H1 (cell line): Measurements from ENCODE around the gene SV2B. TPM values are rescaled to one million over a fixed set of nuclear protein-coding genes. Genes with fewer than 3 reads are reported as not detected.
"Not testable (repeated sequence)": the region's sequence is repeated elsewhere in the genome, so short reads cannot be mapped to it uniquely, and the experiment has no call there.

Source experiments
- CTCF ChIA-PET: fragments of 300-600 bp; sonication (Branson Sonifier 250); formaldehyde crosslinking; loops from one replicate; lab custom pipeline; 2021; ENCODE audit not compliant: partially characterized antibody; lab: Charles Lee
- POLR2A ChIA-PET: fragments of 300-600 bp; sonication (Branson Sonifier 250); formaldehyde crosslinking; loops from one replicate; lab custom pipeline; 2021; ENCODE audit warnings: inconsistent platforms; ENCODE audit not compliant: partially characterized antibody; lab: Charles Lee
- DNase-seq, 2 experiments: peaks; one replicate each; pipeline versions ENCODE4 v3.0.0 to v3.0.0-alpha.2; 2010 to 2022; ENCODE audit warnings: low spot score in 2 of 2, low read depth in 1 of 2, mixed read lengths in 1 of 2
- FAIRE-seq: peaks from 2 replicates; lab custom pipeline; 2011; peaks lifted over from hg19 to GRCh38; lab: Jason Lieb, UNC
- H2AFZ ChIP-seq: 2 replicates; pipeline ENCODE4 v1.8.1; 2012; ENCODE audit warnings: low read length, inconsistent platforms
- H2AK5ac ChIP-seq: 2 replicates; pipeline ENCODE4 v1.6.1; 2013; ENCODE audit warnings: low read depth, low read length
- H2BK120ac ChIP-seq: replicated peaks from 2 replicates; pipeline ENCODE3; 2013; ENCODE audit warnings: low read depth, low read length, inconsistent platforms
- H2BK12ac ChIP-seq: 2 replicates; pipeline ENCODE4 v1.6.1; 2013; ENCODE audit warnings: low read depth, low read length
- H2BK15ac ChIP-seq: 2 replicates; pipeline ENCODE4 v1.6.1; 2013; ENCODE audit warnings: low read length
- H2BK20ac ChIP-seq: 2 replicates; pipeline ENCODE4 v1.6.1; 2013; ENCODE audit warnings: low read length
- H2BK5ac ChIP-seq: 2 replicates; pipeline ENCODE4 v1.6.1; 2013; ENCODE audit warnings: low read depth, low read length
- H3K14ac ChIP-seq: 2 replicates; pipeline ENCODE4 v1.6.1; 2013; ENCODE audit warnings: inconsistent platforms; ENCODE audit not compliant: insufficient read length
- H3K18ac ChIP-seq: 2 replicates; pipeline ENCODE4 v1.6.1; 2013; ENCODE audit warnings: low read length; ENCODE audit errors: extremely low read depth
- H3K23ac ChIP-seq: 2 replicates; pipeline ENCODE4 v1.6.1; 2013; ENCODE audit warnings: inconsistent platforms; ENCODE audit not compliant: insufficient read length
- H3K23me2 ChIP-seq: 2 replicates; pipeline ENCODE4 v1.6.1; 2013; ENCODE audit warnings: low read depth, low read length
- H3K27ac ChIP-seq: 2 replicates; pipeline ENCODE4 v1.6.1; 2011; ENCODE audit warnings: low read depth, low read length, inconsistent platforms
- H3K27me3 ChIP-seq, 4 experiments: replicated peaks in 1 of 4; 1 replicate in 1 of 4; 2 replicates in 3 of 4; pipeline versions ENCODE4 v1.6.1 to v1.8.1; 2011 to 2013; ENCODE audit warnings: low read length in 3 of 4, mild to moderate bottlenecking in 3 of 4, inconsistent platforms in 2 of 4, mixed read lengths in 2 of 4, moderate library complexity in 1 of 4; ENCODE audit not compliant: control insufficient read depth in 3 of 4, insufficient read depth in 3 of 4; ENCODE audit errors: extremely low read depth in 1 of 4
- H3K36me3 ChIP-seq, 4 experiments: 2 replicates each; pipeline versions ENCODE4 v1.6.1 to v1.8.1; 2011 to 2013; ENCODE audit warnings: mild to moderate bottlenecking in 4 of 4, low read length in 3 of 4, moderate library complexity in 2 of 4, control low read depth in 1 of 4, inconsistent platforms in 1 of 4; ENCODE audit not compliant: insufficient read depth in 4 of 4, control insufficient read depth in 2 of 4
- H3K4ac ChIP-seq: replicated peaks from 2 replicates; pipeline ENCODE3; 2013; ENCODE audit warnings: low read length, low read depth, mixed read lengths, inconsistent platforms; ENCODE audit not compliant: insufficient read length
- H3K4me1 ChIP-seq, 4 experiments: replicated peaks in 1 of 4; 1 replicate in 1 of 4; 2 replicates in 3 of 4; pipeline versions ENCODE4 v1.6.1 to v1.8.1; 2011 to 2013; ENCODE audit warnings: low read length in 3 of 4, inconsistent platforms in 2 of 4, mixed read lengths in 1 of 4; ENCODE audit not compliant: insufficient read depth in 4 of 4, control insufficient read depth in 3 of 4
- H3K4me2 ChIP-seq, 2 experiments: 2 replicates each; pipeline versions ENCODE4 v1.6.1 to v1.8.1; 2011 to 2013; ENCODE audit warnings: low read depth in 2 of 2, low read length in 2 of 2, control low read depth in 1 of 2, inconsistent platforms in 1 of 2, mild to moderate bottlenecking in 1 of 2; ENCODE audit not compliant: insufficient read depth in 1 of 2
- H3K4me3 ChIP-seq, 4 experiments: fragments of 200-600, 300-600 bp in 1 of 4; sonication (generic), shearing (Covaris generic), sonication (Bioruptor Twin) in 1 of 4; 2 replicates each; pipeline versions ENCODE4 v1.5.1 to v1.8.1; 2011 to 2016; ENCODE audit warnings: low read length in 4 of 4, low read depth in 3 of 4, control low read depth in 2 of 4, inconsistent platforms in 2 of 4, mild to moderate bottlenecking in 2 of 4, mixed read lengths in 1 of 4, moderate library complexity in 1 of 4; ENCODE audit not compliant: insufficient read depth in 2 of 4; ENCODE audit errors: extremely low read depth in 1 of 4
- H3K56ac ChIP-seq: replicated peaks from 2 replicates; pipeline ENCODE3; 2013; ENCODE audit warnings: low read depth, mild to moderate bottlenecking, mixed read lengths, low read length, inconsistent platforms; ENCODE audit not compliant: insufficient read length
- H3K79me1 ChIP-seq: 2 replicates; pipeline ENCODE4 v1.6.1; 2013; ENCODE audit warnings: low read depth, low read length, control low read depth
- H3K79me2 ChIP-seq, 2 experiments: 2 replicates each; pipeline versions ENCODE4 v1.6.1 to v1.8.1; 2012 to 2013; ENCODE audit warnings: low read length in 2 of 2, mild to moderate bottlenecking in 2 of 2, inconsistent platforms in 1 of 2; ENCODE audit not compliant: insufficient read depth in 2 of 2, control insufficient read depth in 1 of 2
- H3K9ac ChIP-seq, 4 experiments: replicated peaks in 1 of 4; 1 replicate in 1 of 4; 2 replicates in 3 of 4; pipeline versions ENCODE4 v1.6.1 to v1.8.1; 2011 to 2013; ENCODE audit warnings: low read depth in 3 of 4, low read length in 3 of 4, control low read depth in 2 of 4, mild to moderate bottlenecking in 2 of 4, moderate library complexity in 2 of 4, inconsistent platforms in 1 of 4; ENCODE audit errors: extremely low read depth in 1 of 4
- H3K9me3 ChIP-seq, 2 experiments: 2 replicates each; pipeline versions ENCODE4 v1.6.1 to v1.8.1; 2012 to 2013; ENCODE audit warnings: mild to moderate bottlenecking in 2 of 2, moderate library complexity in 2 of 2, control low read depth in 1 of 2, inconsistent platforms in 1 of 2, low read depth in 1 of 2, low read length in 1 of 2, mixed read lengths in 1 of 2; ENCODE audit not compliant: insufficient read depth in 2 of 2
- H4K20me1 ChIP-seq, 2 experiments: replicated peaks in 1 of 2; 2 replicates each; pipeline versions ENCODE3 to v1.8.1; 2011 to 2013; ENCODE audit warnings: inconsistent platforms in 2 of 2, low read length in 2 of 2, mild to moderate bottlenecking in 1 of 2; ENCODE audit not compliant: insufficient read depth in 2 of 2, control insufficient read depth in 1 of 2
- H4K5ac ChIP-seq: 2 replicates; pipeline ENCODE4 v1.6.1; 2013; ENCODE audit warnings: low read length, low read depth, mixed read lengths, inconsistent platforms; ENCODE audit not compliant: insufficient read length
- H4K8ac ChIP-seq: 2 replicates; pipeline ENCODE4 v1.8.0; 2013; ENCODE audit warnings: mild to moderate bottlenecking, moderate library complexity, low read length, inconsistent platforms; ENCODE audit not compliant: insufficient read depth; ENCODE audit errors: extremely low read depth
- H4K91ac ChIP-seq: replicated peaks from 2 replicates; pipeline ENCODE3; 2013; ENCODE audit warnings: low read length, mixed read lengths, inconsistent platforms; ENCODE audit not compliant: insufficient read length
- KDM1A ChIP-seq: fragments of 200-600, 300-600 bp; sonication (generic); IDR thresholded peaks from 2 replicates; pipeline ENCODE4 v1.7.1; 2016; ENCODE audit warnings: mild to moderate bottlenecking, low read length, borderline replicate concordance
- SIRT6 ChIP-seq: IDR thresholded peaks from one replicate; pipeline ENCODE4 v1.7.1; 2012; ENCODE audit warnings: low read length, inconsistent platforms
- TAF1 ChIP-seq: IDR thresholded peaks from 2 replicates; pipeline ENCODE4 v1.6.1; 2011; ENCODE audit warnings: mild to moderate bottlenecking, low read depth, low read length
- WGBS, 2 experiments: shearing (Covaris generic) in 1 of 2; methylation state at CpG; one replicate each; pipeline versions ENCODE4 v1.1.6 to v1.1.7; 2013 to 2015; ENCODE audit warnings: low lambda C conversion rate in 2 of 2, mixed read lengths in 2 of 2, inconsistent platforms in 1 of 2, low coverage in 1 of 2, missing lambda C conversion rate in 1 of 2; ENCODE audit not compliant: insufficient replicate concordance in 2 of 2, insufficient coverage in 1 of 2, insufficient read length in 1 of 2; ENCODE audit errors: extremely low coverage in 1 of 2, missing lambda C conversion rate in 1 of 2; 5-methylcytosine and 5-hydroxymethylcytosine counted together
- polyA plus RNA-seq, 7 experiments: library from polyadenylated mRNA; depleted of rRNA in 3 of 7; stranded (reverse) in 5 of 7; unstranded in 2 of 7; fragments of >200 nt in 5 of 7; fragments of 200-250 nt in 2 of 7; gene quantifications; 1 replicate in 5 of 7; 2 replicates in 1 of 7; 4 replicates in 1 of 7; pipeline versions ENCODE4 v1.2.1 to v1.2.3, GENCODE V29; 2011 to 2013; ENCODE audit warnings: missing spikeins in 2 of 7, mixed read lengths in 2 of 7
- total RNA-seq: library from RNA; stranded (reverse); fragmentation: NEBNext Ultra II Directional; extraction: Animal tissue kit (Norgen Biotek cat#: 25700); gene quantifications from 2 replicates; pipeline ENCODE4 v1.2.1, GENCODE V29; 2021
- TF ChIP-seq, protein P1 (sequence below), 3 experiments: IDR thresholded peaks; 1 replicate in 2 of 3; 2 replicates in 1 of 3; pipeline versions ENCODE4 v1.5.1 to v1.6.1; 2011; ENCODE audit warnings: low read length in 3 of 3, mild to moderate bottlenecking in 3 of 3, inconsistent platforms in 2 of 3, low read depth in 1 of 3, moderate library complexity in 1 of 3; ENCODE audit not compliant: insufficient read depth in 1 of 3; ENCODE audit errors: control extremely low read depth in 1 of 3

Gene SV2B
- total and polyA plus RNA-seq, 2 of the 8 experiments (the other 6 are each of a cell fraction or from before 2014, with no cell fraction given), result 0.09 to 0.20 TPM

DNA sequence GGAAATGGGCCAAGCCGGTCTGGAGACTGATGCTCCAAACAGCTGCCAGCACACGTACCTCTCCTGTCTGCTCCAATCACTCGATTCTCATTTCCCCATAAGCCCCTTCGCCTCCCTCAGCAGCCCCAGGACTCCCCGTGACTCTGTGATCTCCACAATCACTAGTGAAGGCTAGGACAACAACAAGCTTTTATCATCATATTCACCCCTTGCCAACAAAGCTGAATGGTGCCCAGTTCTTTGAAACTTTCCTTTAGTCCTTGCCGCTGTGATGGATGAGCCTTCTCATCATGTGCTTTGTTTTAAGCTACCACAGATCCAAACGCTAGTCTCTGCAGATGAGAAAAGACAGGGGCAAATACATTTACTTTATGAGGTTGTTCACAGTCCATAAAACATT, 242.0 kb downstream of the SV2B start (continued):
- TF ChIP-seq KDM1A, result no peak
- no peak for TF ChIP-seq TAF1
- no peak for TF ChIP-seq SIRT6
- TF ChIP-seq, protein P1, sequence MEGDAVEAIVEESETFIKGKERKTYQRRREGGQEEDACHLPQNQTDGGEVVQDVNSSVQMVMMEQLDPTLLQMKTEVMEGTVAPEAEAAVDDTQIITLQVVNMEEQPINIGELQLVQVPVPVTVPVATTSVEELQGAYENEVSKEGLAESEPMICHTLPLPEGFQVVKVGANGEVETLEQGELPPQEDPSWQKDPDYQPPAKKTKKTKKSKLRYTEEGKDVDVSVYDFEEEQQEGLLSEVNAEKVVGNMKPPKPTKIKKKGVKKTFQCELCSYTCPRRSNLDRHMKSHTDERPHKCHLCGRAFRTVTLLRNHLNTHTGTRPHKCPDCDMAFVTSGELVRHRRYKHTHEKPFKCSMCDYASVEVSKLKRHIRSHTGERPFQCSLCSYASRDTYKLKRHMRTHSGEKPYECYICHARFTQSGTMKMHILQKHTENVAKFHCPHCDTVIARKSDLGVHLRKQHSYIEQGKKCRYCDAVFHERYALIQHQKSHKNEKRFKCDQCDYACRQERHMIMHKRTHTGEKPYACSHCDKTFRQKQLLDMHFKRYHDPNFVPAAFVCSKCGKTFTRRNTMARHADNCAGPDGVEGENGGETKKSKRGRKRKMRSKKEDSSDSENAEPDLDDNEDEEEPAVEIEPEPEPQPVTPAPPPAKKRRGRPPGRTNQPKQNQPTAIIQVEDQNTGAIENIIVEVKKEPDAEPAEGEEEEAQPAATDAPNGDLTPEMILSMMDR (IDR thresholded peaks at IDR 0.05; ENCODE audit: control extremely low read depth in 1 of 3, insufficient read depth in 1 of 3, low read depth in 1 of 3, low read length in 3 of 3), result no peak

- H2BK12ac ChIP-seq, POLR2A ChIA-PET, H3K27me3 ChIP-seq, H3K4me2 ChIP-seq, H2AFZ ChIP-seq, H2BK120ac ChIP-seq, H3K14ac ChIP-seq, H3K9ac ChIP-seq, H3K4me3 ChIP-seq, H3K23me2 ChIP-seq, CTCF ChIA-PET, H2BK20ac ChIP-seq, DNase-seq, H3K18ac ChIP-seq, H3K4ac ChIP-seq, H3K79me2 ChIP-seq, H4K5ac ChIP-seq, H3K79me1 ChIP-seq, H2BK15ac ChIP-seq, H2AK5ac ChIP-seq, H4K20me1 ChIP-seq, H3K23ac ChIP-seq, H3K56ac ChIP-seq, H3K27ac ChIP-seq, H4K91ac ChIP-seq, H2BK5ac ChIP-seq, H3K4me1 ChIP-seq, H3K9me3 ChIP-seq, H3K36me3 ChIP-seq, H4K8ac ChIP-seq, FAIRE-seq: not testable (repeated sequence)
- WGBS, 2 experiments, result 91% methylated on average over 2 of the region's 3 CpGs; no CpG with 5 or more reads in 1 of the 2 experiments
These were observed 244.9 kb downstream of the SV2B start for GRCh38 chr15:91344912-91345311.
